Measurements from ENCODE around the gene FARS2.

GRCh38 chr6:5246141-5247097 is 14.9 kb upstream of the FARS2 start:
- TF ChIP-seq POLR2A (IDR thresholded peaks at IDR 0.05; ENCODE audit: low read depth, low read length) (no peak), POLR2AphosphoS5 (IDR thresholded peaks at IDR 0.05; ENCODE audit: low read depth, low read length) (no peak)
